IMR-90 (cell line): ENCODE measurements around the gene ETS1. TPM values are rescaled to one million over a fixed set of nuclear protein-coding genes. Genes with fewer than 3 reads are reported as not detected.

ENCODE experiments used
- ATAC-seq: fragments of 200-7000 bp; cut with Tn5 transposase; 2 replicates; pipeline ENCODE4 v1.9.1; 2020; ENCODE audit warnings: low read depth, mild to moderate bottlenecking, moderate library complexity
- BruUV-seq: library from RNA; stranded (reverse); fragments of 400-500 nt; replicated peaks from 2 replicates; lab custom pipeline; 2021; lab: Mats Ljungman, UMichigan
- CTCF ChIA-PET: fragments of 300-600 bp; formaldehyde crosslinking; extraction: SDS; loops from one replicate; lab custom pipeline; 2021; ENCODE audit warnings: antibody characterized with exemption; lab: Yijun Ruan, JAX
- POLR2A ChIA-PET: fragments of 300-600 bp; sonication (Branson Sonifier 250); formaldehyde crosslinking; loops from one replicate; lab custom pipeline; 2022; ENCODE audit warnings: antibody characterized with exemption; ENCODE audit not compliant: unreplicated experiment; lab: Charles Lee
- DNase-seq: peaks from one replicate; pipeline ENCODE4 v3.0.0; 2013
- H2AFZ ChIP-seq: replicated peaks from 2 replicates; pipeline ENCODE3; 2013; ENCODE audit warnings: low read length, mild to moderate bottlenecking; ENCODE audit not compliant: poor library complexity
- H2AK5ac ChIP-seq: 2 replicates; pipeline ENCODE4 v1.6.1; 2013; ENCODE audit warnings: low read depth, low read length, inconsistent platforms
- H2AK9ac ChIP-seq: replicated peaks from 2 replicates; pipeline ENCODE3; 2013; ENCODE audit warnings: mild to moderate bottlenecking, low read depth, low read length, moderate library complexity; ENCODE audit not compliant: poor library complexity
- H2BK120ac ChIP-seq: 2 replicates; pipeline ENCODE4 v1.6.1; 2013; ENCODE audit warnings: low read depth, low read length, inconsistent platforms
- H2BK15ac ChIP-seq: 3 replicates; pipeline ENCODE4 v1.6.1; 2013; ENCODE audit warnings: low read depth, low read length, inconsistent platforms
- H2BK20ac ChIP-seq: 2 replicates; pipeline ENCODE4 v1.6.1; 2013; ENCODE audit warnings: low read depth, mild to moderate bottlenecking, inconsistent platforms, low read length, moderate library complexity
- H2BK5ac ChIP-seq: 2 replicates; pipeline ENCODE4 v1.6.1; 2013; ENCODE audit warnings: mild to moderate bottlenecking, low read depth, low read length, inconsistent platforms; ENCODE audit not compliant: poor library complexity, severe bottlenecking
- H3K14ac ChIP-seq: replicated peaks from 2 replicates; pipeline ENCODE4 v1.6.1; 2013; ENCODE audit warnings: low read depth, low read length, inconsistent platforms
- H3K18ac ChIP-seq: 2 replicates; pipeline ENCODE4 v1.6.1; 2013; ENCODE audit warnings: low read depth, low read length, control low read depth
- H3K23ac ChIP-seq: 2 replicates; pipeline ENCODE4 v1.6.1; 2013; ENCODE audit warnings: low read depth, low read length, inconsistent platforms
- H3K27ac ChIP-seq: 2 replicates; pipeline ENCODE4 v1.5.1; 2013; ENCODE audit warnings: mild to moderate bottlenecking, control low read depth, low read length; ENCODE audit not compliant: insufficient read depth
- H3K27me3 ChIP-seq: 2 replicates; pipeline ENCODE4 v1.6.1; 2013; ENCODE audit warnings: low read length; ENCODE audit not compliant: control insufficient read depth, insufficient read depth
- H3K36me3 ChIP-seq: 2 replicates; pipeline ENCODE4 v1.6.1; 2013; ENCODE audit warnings: low read length, mixed read lengths; ENCODE audit not compliant: control insufficient read depth, insufficient read depth
- H3K4ac ChIP-seq: 2 replicates; pipeline ENCODE4 v1.6.1; 2013; ENCODE audit warnings: low read depth, low read length, inconsistent platforms
- H3K4me1 ChIP-seq: 2 replicates; pipeline ENCODE4 v1.6.1; 2013; ENCODE audit warnings: low read length, mixed read lengths; ENCODE audit not compliant: control insufficient read depth, insufficient read depth
- H3K4me2 ChIP-seq: 2 replicates; pipeline ENCODE4 v1.6.1; 2013; ENCODE audit warnings: low read depth, mild to moderate bottlenecking, control low read depth, low read length, moderate library complexity
- H3K4me3 ChIP-seq: 2 replicates; pipeline ENCODE4 v1.5.1; 2013; ENCODE audit warnings: low read depth, mild to moderate bottlenecking, control low read depth, low read length, moderate library complexity; ENCODE audit not compliant: insufficient read depth
- H3K56ac ChIP-seq: 2 replicates; pipeline ENCODE4 v1.6.1; 2013; ENCODE audit warnings: low read length, inconsistent platforms; ENCODE audit not compliant: insufficient read depth; ENCODE audit errors: extremely low read depth
- H3K79me1 ChIP-seq, 2 experiments: 2 replicates each; pipeline ENCODE4 v1.6.1; 2013; ENCODE audit warnings: low read length in 2 of 2, inconsistent platforms in 1 of 2, low read depth in 1 of 2
- H3K9ac ChIP-seq: 2 replicates; pipeline ENCODE4 v1.6.1; 2013; ENCODE audit warnings: low read depth, low read length, control low read depth
- H3K9me1 ChIP-seq: 2 replicates; pipeline ENCODE4 v1.6.1; 2013; ENCODE audit warnings: low read length, inconsistent platforms; ENCODE audit not compliant: insufficient read depth
- H3K9me3 ChIP-seq: 2 replicates; pipeline ENCODE4 v1.6.1; 2013; ENCODE audit warnings: low read length; ENCODE audit not compliant: control insufficient read depth, insufficient read depth
- H4K20me1 ChIP-seq: 2 replicates; pipeline ENCODE4 v1.6.1; 2013; ENCODE audit warnings: low read length, inconsistent platforms; ENCODE audit not compliant: insufficient read depth
- H4K5ac ChIP-seq: 2 replicates; pipeline ENCODE4 v1.6.1; 2013; ENCODE audit warnings: mild to moderate bottlenecking, low read depth, low read length, control low read depth
- H4K8ac ChIP-seq, 2 experiments: 2 replicates each; pipeline ENCODE4 v1.6.1; 2013; ENCODE audit warnings: low read depth in 2 of 2, low read length in 2 of 2, control low read depth in 1 of 2, inconsistent platforms in 1 of 2
- H4K91ac ChIP-seq: 2 replicates; pipeline ENCODE4 v1.6.1; 2013; ENCODE audit warnings: low read depth, low read length, inconsistent platforms; ENCODE audit not compliant: insufficient read depth
- BHLHE40 ChIP-seq: fragments of 150-350 bp; IDR thresholded peaks from 2 replicates; pipeline ENCODE4 v1.6.1; 2016; ENCODE audit warnings: mild to moderate bottlenecking, low read depth, low read length
- CHD1 ChIP-seq: IDR thresholded peaks from 2 replicates; pipeline ENCODE4 v1.6.1; 2012; ENCODE audit warnings: low read depth, low read length, improper control_type of control experiment
- CTCF ChIP-seq: conservative IDR thresholded peaks from 2 replicates; pipeline ENCODE4 v1.5.1; 2012; ENCODE audit warnings: mild to moderate bottlenecking, low read depth, low read length, improper control_type of control experiment
- ELK1 ChIP-seq: fragments of 150-350 bp; IDR thresholded peaks from 2 replicates; pipeline ENCODE4 v1.6.1; 2016; ENCODE audit warnings: low read depth, mild to moderate bottlenecking, low read length, moderate library complexity, borderline replicate concordance
- FOS ChIP-seq: fragments of 150-350 bp; IDR thresholded peaks from 2 replicates; pipeline ENCODE4 v1.6.1; 2016; ENCODE audit warnings: low read depth, low read length
- MAFK ChIP-seq: IDR thresholded peaks from 2 replicates; pipeline ENCODE4 v1.6.1; 2012; ENCODE audit warnings: low read depth, low read length, improper control_type of control experiment
- MAZ ChIP-seq: IDR thresholded peaks from 2 replicates; pipeline ENCODE4 v1.6.1; 2012; ENCODE audit warnings: low read depth, mild to moderate bottlenecking, low read length, improper control_type of control experiment, moderate library complexity, borderline replicate concordance
- MXI1 ChIP-seq: IDR thresholded peaks from 2 replicates; pipeline ENCODE4 v1.6.1; 2012; ENCODE audit warnings: low read depth, mild to moderate bottlenecking, low read length, moderate library complexity, borderline replicate concordance
- POLR2A ChIP-seq: IDR thresholded peaks from 2 replicates; pipeline ENCODE4 v1.6.1; 2012; ENCODE audit warnings: mild to moderate bottlenecking, low read depth, low read length
- RAD21 ChIP-seq: IDR thresholded peaks from 2 replicates; pipeline ENCODE4 v1.6.1; 2012; ENCODE audit warnings: low read length, improper control_type of control experiment
- RCOR1 ChIP-seq: IDR thresholded peaks from 2 replicates; pipeline ENCODE4 v1.6.1; 2012; ENCODE audit warnings: mild to moderate bottlenecking, low read length, improper control_type of control experiment; ENCODE audit not compliant: insufficient replicate concordance
- WGBS, 2 experiments: methylation state at CpG; one replicate each; pipeline versions ENCODE4 v1.1.5 to v1.1.7; 2013; ENCODE audit warnings: missing lambda C conversion rate in 2 of 2; ENCODE audit not compliant: insufficient read length in 1 of 2; ENCODE audit errors: extremely low coverage in 2 of 2; 5-methylcytosine and 5-hydroxymethylcytosine counted together
- dilution Hi-C: fragments of 300-500 bp; cut with HindIII; formaldehyde crosslinking; loops from one replicate; pipeline ENCODE4 v1.14.3; 2018; ENCODE audit warnings: low sequenced_read_pairs; ENCODE audit not compliant: unreplicated experiment
- in situ Hi-C: fragments of 300-500 bp; cut with MboI; formaldehyde crosslinking; loops from 3 replicates; pipeline ENCODE4 v1.14.3; 2019; ENCODE audit warnings: low sequenced_read_pairs, inconsistent platforms, mixed read lengths
- intact Hi-C: fragments of 100-400 bp; cut with micrococcal nuclease; formaldehyde crosslinking; loops from 2 replicates; pipeline ENCODE4 v1.10.0; 2022
- polyA plus RNA-seq, 3 experiments: library from polyadenylated mRNA; depleted of rRNA; stranded (reverse); fragments of >200 nt; gene quantifications; 2 replicates each; pipeline ENCODE4 v1.2.3, GENCODE V29; 2012; ENCODE audit warnings: low replicate concordance in 1 of 3
- total RNA-seq: library from RNA; depleted of rRNA; stranded (reverse); fragments of >200 nt; gene quantifications from 2 replicates; pipeline ENCODE4 v1.2.3, GENCODE V29; 2012

The ETS1 gene
- total and polyA plus RNA-seq, 2 of the 4 experiments (the other 2 are of a cell fraction), result 41.2 to 56.3 TPM

GRCh38 chr11:128522055-128522942, 65.1 kb downstream of the ETS1 start:
- peaks cover 3% of the 10 kb centered on the region for H3K9me1 ChIP-seq
- peak overlapping the region; percentile 99 for H3K4me2 ChIP-seq
- WGBS, 2 experiments, result 0% methylated on average over 23 of the region's 93 CpGs; no CpG with 5 or more reads in 1 of the 2 experiments
- no TSS peak for BruUV-seq
- H2AK5ac ChIP-seq, result peak overlapping the region; percentile 92
- peak overlapping the region; percentile 99 for H3K56ac ChIP-seq
- TF ChIP-seq RAD21 (peak; percentile 27), FOS (peak; percentile 95), MAZ (peak; percentile 94), CTCF (no peak), ELK1 (no peak), RCOR1 (peak; percentile 66), BHLHE40 (peak; percentile 95), MXI1 (peak; percentile 76), MAFK (no peak), CHD1 (peak; percentile 92), POLR2A (peak; percentile 96)
- H4K91ac ChIP-seq, result peak overlapping the region; percentile 94
- peak overlapping the region; percentile 81 for H2AFZ ChIP-seq
- H4K5ac ChIP-seq, result peak overlapping the region; percentile 87
- in situ Hi-C loops (loop anchor here (25.0 kb wide), 1 partner anchor 485 kb away; no protein-coding TSS in a partner anchor), dilution Hi-C loops (no loop called here), intact Hi-C loops (loop anchor here (1.0 to 10.0 kb wide), 5 partner anchors 25 to 313 kb away; no protein-coding TSS in a partner anchor)
- peak overlapping the region; percentile 98 for H3K27ac ChIP-seq
- no peaks in the 10 kb centered on the region for H3K36me3 ChIP-seq
- peaks cover 30% of the 10 kb centered on the region for H4K20me1 ChIP-seq
- peak overlapping the region; percentile 97 for H2BK5ac ChIP-seq
- H3K4me1 ChIP-seq, result peaks cover 26% of the 10 kb centered on the region
- peak overlapping the region; percentile 99 for H3K23ac ChIP-seq
- H3K79me1 ChIP-seq, result peaks cover 0 to 23% of the 10 kb centered on the region in 2 experiments; a peak in 2 of 4 replicates
- no peaks in the 10 kb centered on the region for H3K27me3 ChIP-seq
- POLR2A ChIA-PET, result no interaction called here
- peak overlapping the region; percentile 100 for H3K9ac ChIP-seq
- peak overlapping the region; percentile 96; the same call in 2 of the 3 replicates for H2BK15ac ChIP-seq
- peak overlapping the region; percentile 95 for H2AK9ac ChIP-seq
- CTCF ChIA-PET, result interaction anchor here (1.5 kb wide), 1 partner anchor 309 kb away, joined by 3 read pairs; no protein-coding TSS in a partner anchor
- peak; percentile 90 for ATAC-seq
- H4K8ac ChIP-seq, result peak overlapping the region; percentile 83 to 95
- H3K9me3 ChIP-seq, result no peaks in the 10 kb centered on the region
- peak overlapping the region; percentile 96 for H2BK120ac ChIP-seq
- peak overlapping the region; percentile 98 for H3K4ac ChIP-seq
- H3K4me3 ChIP-seq, result peak overlapping the region; percentile 99
- H3K18ac ChIP-seq, result peak overlapping the region; percentile 93
- DNase-seq, result peak; percentile 100
- peak overlapping the region; percentile 96 for H2BK20ac ChIP-seq
- H3K14ac ChIP-seq, result peak overlapping the region; percentile 99
